HCT116 (cell line): ENCODE data around the gene TRPM8. TPM values are rescaled to one million over a fixed set of nuclear protein-coding genes. Genes with fewer than 3 reads are reported as not detected.

Source experiments
- ATAC-seq: fragments of 200-7000 bp; cut with Tn5 transposase; 2 replicates; pipeline ENCODE4 v1.9.1; 2020; ENCODE audit warnings: mild to moderate bottlenecking, moderate library complexity
- BruUV-seq: library from RNA; stranded (reverse); fragments of 400-500 nt; replicated peaks from 2 replicates; lab custom pipeline; 2021; lab: Mats Ljungman, UMichigan
- CTCF ChIA-PET: fragments of 300-600 bp; sonication (Branson Sonifier 250); formaldehyde crosslinking; loops from one replicate; lab custom pipeline; 2021; ENCODE audit warnings: antibody characterized with exemption; lab: Charles Lee
- POLR2A ChIA-PET: fragments of 300-600, 350-600 bp; sonication (Branson Sonifier 250); formaldehyde crosslinking; loops from one replicate; lab custom pipeline; 2021; ENCODE audit warnings: antibody characterized with exemption; lab: Charles Lee
- RAD21 ChIA-PET, 2 experiments: fragments of 300-600 bp; sonication (Branson Sonifier 250); formaldehyde crosslinking; loops; one replicate each; lab custom pipeline; 2023; ENCODE audit warnings: low total read pairs in 2 of 2; ENCODE audit not compliant: uncharacterized antibody in 2 of 2, unreplicated experiment in 2 of 2, low non-redundant PET in 1 of 2; lab: Charles Lee
- DNase-seq: peaks from one replicate; pipeline ENCODE4 v3.0.0-alpha.2; 2010; ENCODE audit warnings: low read depth, low spot score
- H2AFZ ChIP-seq: fragments of 200-600 bp; shearing (Covaris generic), sonication (generic); 2 replicates; pipeline ENCODE4 v1.6.1; 2017; ENCODE audit warnings: low read depth, mixed run types, mixed read lengths, antibody characterized with exemption, low read length; ENCODE audit not compliant: poor library complexity, severe bottlenecking
- H3K27ac ChIP-seq: 2 replicates; pipeline ENCODE4 v1.5.1; 2012; ENCODE audit warnings: low read depth, low read length
- H3K27me3 ChIP-seq: fragments of 200-600 bp; sonication (generic); 2 replicates; pipeline ENCODE4 v1.6.1; 2016; ENCODE audit warnings: mixed run types, low read length, mixed read lengths; ENCODE audit not compliant: insufficient read depth
- H3K36me3 ChIP-seq, 2 experiments: fragments of 200-500 bp in 1 of 2; fragments of 200-600 bp in 1 of 2; sonication (Bioruptor generic) in 1 of 2; sonication (generic) in 1 of 2; 2 replicates each; pipeline versions ENCODE4 v1.5.1 to v1.6.1; 2014 to 2016; ENCODE audit warnings: low read length in 2 of 2, inconsistent platforms in 1 of 2, mixed read lengths in 1 of 2, mixed run types in 1 of 2; ENCODE audit not compliant: insufficient read depth in 2 of 2, control insufficient read depth in 1 of 2
- H3K4me1 ChIP-seq, 2 experiments: fragments of 200-600 bp in 1 of 2; sonication (generic) in 1 of 2; 2 replicates each; pipeline versions ENCODE4 v1.5.1 to v1.6.1; 2012 to 2017; ENCODE audit warnings: low read length in 2 of 2, inconsistent platforms in 1 of 2, mild to moderate bottlenecking in 1 of 2, mixed read lengths in 1 of 2, mixed run types in 1 of 2, moderate library complexity in 1 of 2; ENCODE audit not compliant: insufficient read depth in 2 of 2, control insufficient read depth in 1 of 2
- H3K4me2 ChIP-seq: fragments of 200-600 bp; sonication (generic); 2 replicates; pipeline ENCODE4 v1.6.1; 2017; ENCODE audit warnings: mixed run types, low read length, mixed read lengths
- H3K4me3 ChIP-seq, 2 experiments: fragments of 200-600 bp in 1 of 2; sonication (generic) in 1 of 2; replicated peaks in 1 of 2; 2 replicates each; pipeline ENCODE4 v1.5.1; 2011 to 2016; ENCODE audit warnings: low read length in 2 of 2, control low read depth in 1 of 2, low read depth in 1 of 2, mild to moderate bottlenecking in 1 of 2, mixed read lengths in 1 of 2, mixed run types in 1 of 2
- H3K79me2 ChIP-seq: fragments of 200-600 bp; sonication (generic); 2 replicates; pipeline ENCODE4 v1.6.1; 2017; ENCODE audit warnings: mild to moderate bottlenecking, mixed run types, low read length, moderate library complexity, mixed read lengths; ENCODE audit not compliant: insufficient read depth
- H3K9ac ChIP-seq: fragments of 200-600 bp; sonication (generic); 2 replicates; pipeline ENCODE4 v1.6.1; 2016; ENCODE audit warnings: low read length, mixed read lengths
- H3K9me2 ChIP-seq: fragments of 200-600 bp; sonication (generic), shearing (Covaris generic); 2 replicates; pipeline ENCODE4 v1.6.1; 2017; ENCODE audit warnings: mixed run types, mild to moderate bottlenecking, moderate library complexity; ENCODE audit not compliant: insufficient read depth
- H3K9me3 ChIP-seq, 2 experiments: fragments of 200-500 bp in 1 of 2; fragments of 200-600 bp in 1 of 2; sonication (Bioruptor generic) in 1 of 2; sonication (generic) in 1 of 2; 2 replicates each; pipeline ENCODE4 v1.6.1; 2014 to 2017; ENCODE audit warnings: low read length in 2 of 2, mixed read lengths in 2 of 2, inconsistent platforms in 1 of 2, low read depth in 1 of 2, mild to moderate bottlenecking in 1 of 2, mixed run types in 1 of 2, moderate library complexity in 1 of 2; ENCODE audit not compliant: control insufficient read depth in 1 of 2, insufficient read depth in 1 of 2
- H4K20me1 ChIP-seq: fragments of 200-600 bp; sonication (generic), shearing (Covaris generic); 2 replicates; pipeline ENCODE4 v1.6.1; 2017; ENCODE audit warnings: mixed run types, mild to moderate bottlenecking, moderate library complexity; ENCODE audit not compliant: insufficient read depth
- CBX3 ChIP-seq: IDR thresholded peaks from 2 replicates; pipeline ENCODE4 v1.6.1; 2012; ENCODE audit warnings: low read depth
- CEBPB ChIP-seq: IDR thresholded peaks from 2 replicates; pipeline ENCODE4 v1.6.1; 2012; ENCODE audit warnings: low read depth
- CTCF ChIP-seq, 3 experiments: fragments of 200-600 bp in 1 of 3; sonication (generic) in 1 of 3; IDR thresholded peaks in 2 of 3; conservative IDR thresholded peaks in 1 of 3; 2 replicates each; pipeline ENCODE4 v1.5.1; 2012 to 2017; ENCODE audit warnings: low read depth in 2 of 3, low read length in 2 of 3, antibody characterized with exemption in 1 of 3, borderline replicate concordance in 1 of 3, control low read depth in 1 of 3, mild to moderate bottlenecking in 1 of 3, mixed read lengths in 1 of 3, mixed run types in 1 of 3, moderate library complexity in 1 of 3; ENCODE audit not compliant: insufficient read depth in 1 of 3
- EGR1 ChIP-seq: IDR thresholded peaks from 2 replicates; pipeline ENCODE4 v1.6.1; 2012; ENCODE audit warnings: low read depth
- EZH2phosphoT487 ChIP-seq: fragments of 200-600 bp; IDR thresholded peaks from 2 replicates; pipeline ENCODE4 v1.6.1; 2018; ENCODE audit warnings: antibody characterized with exemption, borderline replicate concordance
- JUND ChIP-seq: IDR thresholded peaks from 2 replicates; pipeline ENCODE4 v1.6.1; 2012
- POLR2A ChIP-seq: IDR thresholded peaks from 2 replicates; pipeline ENCODE4 v1.7.0; 2011; ENCODE audit warnings: borderline replicate concordance; ENCODE audit not compliant: insufficient read depth, insufficient read length; ENCODE audit errors: extremely low read depth
- RAD21 ChIP-seq: IDR thresholded peaks from 2 replicates; pipeline ENCODE4 v1.6.1; 2012; ENCODE audit warnings: low read depth, mild to moderate bottlenecking
- SP1 ChIP-seq: IDR thresholded peaks from 2 replicates; pipeline ENCODE4 v1.6.1; 2012; ENCODE audit warnings: low read depth
- SRF ChIP-seq: IDR thresholded peaks from 2 replicates; pipeline ENCODE4 v1.6.1; 2012; ENCODE audit warnings: low read depth
- TCF7L2 ChIP-seq: IDR thresholded peaks from 2 replicates; pipeline ENCODE4 v1.7.0; 2011; ENCODE audit warnings: borderline replicate concordance, inconsistent platforms; ENCODE audit not compliant: insufficient read depth, insufficient read length; ENCODE audit errors: extremely low read depth
- YY1 ChIP-seq: IDR thresholded peaks from 2 replicates; pipeline ENCODE4 v1.6.1; 2011; ENCODE audit warnings: low read length, low read depth, moderate library complexity, mild to moderate bottlenecking; ENCODE audit not compliant: insufficient replicate concordance; ENCODE audit errors: extremely low read depth
- ZBTB33 ChIP-seq: IDR thresholded peaks from 2 replicates; pipeline ENCODE4 v1.6.1; 2011; ENCODE audit warnings: mild to moderate bottlenecking, low read length, moderate library complexity; ENCODE audit not compliant: insufficient replicate concordance; ENCODE audit errors: extremely low read depth
- ZFX ChIP-seq: fragments of 450-650 bp; IDR thresholded peaks from 2 replicates; pipeline ENCODE4 v1.6.1; 2017
- ZNF274 ChIP-seq: fragments of 200-500 bp; sonication (Bioruptor generic); IDR thresholded peaks from 2 replicates; pipeline ENCODE4 v1.6.1; 2014; ENCODE audit warnings: mild to moderate bottlenecking, low read depth, low read length, inconsistent platforms
- intact Hi-C: fragments of 100-400 bp; cut with micrococcal nuclease; formaldehyde crosslinking; loops from 2 replicates; pipeline ENCODE4 v1.10.0; 2022
- total RNA-seq: library from RNA; stranded (reverse); gene quantifications from one replicate; pipeline ENCODE4 v1.2.1, GENCODE V29; 2021; ENCODE audit not compliant: unreplicated experiment
- TF ChIP-seq, protein P1 (sequence below): IDR thresholded peaks from 2 replicates; pipeline ENCODE4 v1.6.1; 2012
- TF ChIP-seq, protein P2 (sequence below): IDR thresholded peaks from 2 replicates; pipeline ENCODE4 v1.6.1; 2012

Gene TRPM8
- total RNA-seq, 1 experiment from 2014 or later: 0.39 TPM

- Histone ChIP-seq H4K20me1 (no peaks in the 10 kb centered on the region), H2AFZ (no peak overlapping the region), H3K4me2 (no peak overlapping the region), H3K4me1 (no peaks in the 10 kb centered on the region), H3K79me2 (no peaks in the 10 kb centered on the region), H3K27ac (no peak overlapping the region), H3K9me3 (no peaks in the 10 kb centered on the region), H3K9ac (no peak overlapping the region), H3K9me2 (no peaks in the 10 kb centered on the region), H3K4me3 (no peak overlapping the region), H3K36me3 (no peaks in the 10 kb centered on the region), H3K27me3 (no peaks in the 10 kb centered on the region; the same call in none of the 2 replicates)
- no peak for ATAC-seq
- no peak for TF ChIP-seq CEBPB
- TF ChIP-seq ZFX: no peak
- TF ChIP-seq, protein P1, sequence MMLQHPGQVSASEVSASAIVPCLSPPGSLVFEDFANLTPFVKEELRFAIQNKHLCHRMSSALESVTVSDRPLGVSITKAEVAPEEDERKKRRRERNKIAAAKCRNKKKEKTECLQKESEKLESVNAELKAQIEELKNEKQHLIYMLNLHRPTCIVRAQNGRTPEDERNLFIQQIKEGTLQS: no peak
- TF ChIP-seq ZBTB33: no peak
- TF ChIP-seq YY1: no peak
- TF ChIP-seq EGR1: no peak
- RAD21 ChIA-PET: no interaction called here
- POLR2A ChIA-PET: no interaction called here
- BruUV-seq: no TSS peak
- CTCF ChIA-PET: no interaction called here
- DNase-seq: no peak
- intact Hi-C loops: no loop called here
Observed at GRCh38 chr2:233996461-233996860, 79.3 kb downstream of the TRPM8 start.

DNA sequence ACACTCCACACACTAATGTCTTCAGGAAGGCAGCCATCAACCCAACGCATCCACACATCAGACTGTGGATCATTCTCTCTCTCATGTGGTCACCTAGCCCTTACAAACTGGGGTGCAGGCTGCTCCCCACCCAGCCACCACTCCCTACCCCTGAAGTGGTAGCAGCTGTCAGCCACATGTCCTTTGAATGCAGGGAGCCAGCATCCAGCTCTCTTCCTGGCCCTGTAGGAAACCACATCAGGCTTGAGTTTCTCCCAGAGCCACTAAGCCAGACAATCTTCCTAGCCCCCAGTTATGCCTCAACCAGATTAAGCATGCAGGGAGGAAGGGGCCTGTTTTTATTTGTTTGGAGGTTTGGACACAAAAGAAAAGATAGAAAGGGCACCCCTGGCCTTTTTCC is 80.5 kb downstream of the TRPM8 start:
- BruUV-seq: no TSS peak
- no peak for DNase-seq
- intact Hi-C loops: no loop called here
- Histone ChIP-seq H3K79me2 (no peaks in the 10 kb centered on the region), H3K36me3 (no peaks in the 10 kb centered on the region), H3K9me2 (no peaks in the 10 kb centered on the region), H3K9ac (no peak overlapping the region), H3K4me3 (no peak overlapping the region), H3K27ac (no peak overlapping the region), H3K9me3 (no peaks in the 10 kb centered on the region), H3K27me3 (peaks cover 10% of the 10 kb centered on the region; the same call in 1 of the 2 replicates), H2AFZ (no peak overlapping the region), H3K4me2 (no peak overlapping the region), H3K4me1 (no peaks in the 10 kb centered on the region), H4K20me1 (no peaks in the 10 kb centered on the region)
- RAD21 ChIA-PET: no interaction called here
- POLR2A ChIA-PET: no interaction called here
- no peak for ATAC-seq
- CTCF ChIA-PET: no interaction called here
- TF ChIP-seq EZH2phosphoT487: no peak
- TF ChIP-seq TCF7L2: no peak
- TF ChIP-seq JUND: no peak
- TF ChIP-seq CEBPB: no peak
- no peak for TF ChIP-seq ZFX
- no peak for TF ChIP-seq SRF
- TF ChIP-seq, protein P1: no peak
- TF ChIP-seq EGR1: no peak
- TF ChIP-seq CBX3: no peak
- TF ChIP-seq ZNF274: no peak
- TF ChIP-seq SP1: no peak
- TF ChIP-seq, protein P2, sequence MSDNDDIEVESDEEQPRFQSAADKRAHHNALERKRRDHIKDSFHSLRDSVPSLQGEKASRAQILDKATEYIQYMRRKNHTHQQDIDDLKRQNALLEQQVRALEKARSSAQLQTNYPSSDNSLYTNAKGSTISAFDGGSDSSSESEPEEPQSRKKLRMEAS: no peak
- no peak for TF ChIP-seq POLR2A
- TF ChIP-seq RAD21: no peak
- TF ChIP-seq CTCF (IDR thresholded peaks at IDR 0.05 in 2 of 3, conservative IDR thresholded peaks at IDR 0.05 in 1 of 3; ENCODE audit: borderline replicate concordance in 1 of 3, insufficient read depth in 1 of 3, low read depth in 2 of 3, low read length in 2 of 3): no peak
